Glutamatergic neuron (in vitro differentiated cells): Measurements from ENCODE around the gene PELI2. TPM values are rescaled to one million over a fixed set of nuclear protein-coding genes. Genes with fewer than 3 reads are reported as not detected.

ENCODE experiments used
- DNase-seq: peaks from one replicate; pipeline ENCODE4 v3.0.0; 2022
- H3K27ac Mint-ChIP-seq: one replicate; pipeline ENCODE4 v1.8.0; 2020; ENCODE audit warnings: mild to moderate bottlenecking, mixed read lengths, inconsistent platforms; ENCODE audit not compliant: unreplicated experiment
- H3K27me3 Mint-ChIP-seq: one replicate; pipeline ENCODE4 v1.8.0; 2020; ENCODE audit warnings: mild to moderate bottlenecking, moderate library complexity, mixed read lengths, inconsistent platforms; ENCODE audit not compliant: unreplicated experiment
- H3K36me3 Mint-ChIP-seq: one replicate; pipeline ENCODE4 v1.8.0; 2020; ENCODE audit warnings: mild to moderate bottlenecking, mixed read lengths, inconsistent platforms; ENCODE audit not compliant: unreplicated experiment
- H3K4me1 Mint-ChIP-seq: one replicate; pipeline ENCODE4 v1.8.0; 2020; ENCODE audit warnings: mild to moderate bottlenecking, low read depth, mixed read lengths, inconsistent platforms; ENCODE audit not compliant: unreplicated experiment
- H3K4me3 Mint-ChIP-seq: one replicate; pipeline ENCODE4 v1.8.0; 2020; ENCODE audit warnings: mild to moderate bottlenecking, mixed read lengths, inconsistent platforms; ENCODE audit not compliant: unreplicated experiment
- H3K9me3 Mint-ChIP-seq: one replicate; pipeline ENCODE4 v1.8.0; 2020; ENCODE audit warnings: mild to moderate bottlenecking, moderate library complexity, mixed read lengths, inconsistent platforms; ENCODE audit not compliant: unreplicated experiment
- total RNA-seq: library from RNA; stranded (reverse); fragmentation: NEBNext Ultra II Directional; extraction: Animal tissue kit (Norgen Biotek cat#: 25700); gene quantifications from one replicate; pipeline ENCODE4 v1.2.1, GENCODE V29; 2021; ENCODE audit not compliant: unreplicated experiment
- TF ChIP-seq, protein P1 (sequence below): fragments of 200-600 bp; sonication (generic); IDR thresholded peaks from one replicate; pipeline ENCODE4 v1.5.0; 2021; ENCODE audit not compliant: partially characterized antibody, unreplicated experiment

Gene PELI2
- total RNA-seq, 1 donor from 2014 or later = 158 TPM

- H3K9me3 Mint-ChIP-seq = peaks cover 6% of the 10 kb centered on the region
- no peak overlapping the region for H3K4me3 Mint-ChIP-seq
- H3K36me3 Mint-ChIP-seq = no peaks in the 10 kb centered on the region
- TF ChIP-seq, protein P1, sequence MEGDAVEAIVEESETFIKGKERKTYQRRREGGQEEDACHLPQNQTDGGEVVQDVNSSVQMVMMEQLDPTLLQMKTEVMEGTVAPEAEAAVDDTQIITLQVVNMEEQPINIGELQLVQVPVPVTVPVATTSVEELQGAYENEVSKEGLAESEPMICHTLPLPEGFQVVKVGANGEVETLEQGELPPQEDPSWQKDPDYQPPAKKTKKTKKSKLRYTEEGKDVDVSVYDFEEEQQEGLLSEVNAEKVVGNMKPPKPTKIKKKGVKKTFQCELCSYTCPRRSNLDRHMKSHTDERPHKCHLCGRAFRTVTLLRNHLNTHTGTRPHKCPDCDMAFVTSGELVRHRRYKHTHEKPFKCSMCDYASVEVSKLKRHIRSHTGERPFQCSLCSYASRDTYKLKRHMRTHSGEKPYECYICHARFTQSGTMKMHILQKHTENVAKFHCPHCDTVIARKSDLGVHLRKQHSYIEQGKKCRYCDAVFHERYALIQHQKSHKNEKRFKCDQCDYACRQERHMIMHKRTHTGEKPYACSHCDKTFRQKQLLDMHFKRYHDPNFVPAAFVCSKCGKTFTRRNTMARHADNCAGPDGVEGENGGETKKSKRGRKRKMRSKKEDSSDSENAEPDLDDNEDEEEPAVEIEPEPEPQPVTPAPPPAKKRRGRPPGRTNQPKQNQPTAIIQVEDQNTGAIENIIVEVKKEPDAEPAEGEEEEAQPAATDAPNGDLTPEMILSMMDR = no peak
- H3K4me1 Mint-ChIP-seq = peaks cover 69% of the 10 kb centered on the region
- no peak overlapping the region for H3K27ac Mint-ChIP-seq
- H3K27me3 Mint-ChIP-seq = peaks cover 6% of the 10 kb centered on the region
- no peak for DNase-seq
Observed at GRCh38 chr14:56149995-56150394, 31.8 kb downstream of the PELI2 start.

DNA sequence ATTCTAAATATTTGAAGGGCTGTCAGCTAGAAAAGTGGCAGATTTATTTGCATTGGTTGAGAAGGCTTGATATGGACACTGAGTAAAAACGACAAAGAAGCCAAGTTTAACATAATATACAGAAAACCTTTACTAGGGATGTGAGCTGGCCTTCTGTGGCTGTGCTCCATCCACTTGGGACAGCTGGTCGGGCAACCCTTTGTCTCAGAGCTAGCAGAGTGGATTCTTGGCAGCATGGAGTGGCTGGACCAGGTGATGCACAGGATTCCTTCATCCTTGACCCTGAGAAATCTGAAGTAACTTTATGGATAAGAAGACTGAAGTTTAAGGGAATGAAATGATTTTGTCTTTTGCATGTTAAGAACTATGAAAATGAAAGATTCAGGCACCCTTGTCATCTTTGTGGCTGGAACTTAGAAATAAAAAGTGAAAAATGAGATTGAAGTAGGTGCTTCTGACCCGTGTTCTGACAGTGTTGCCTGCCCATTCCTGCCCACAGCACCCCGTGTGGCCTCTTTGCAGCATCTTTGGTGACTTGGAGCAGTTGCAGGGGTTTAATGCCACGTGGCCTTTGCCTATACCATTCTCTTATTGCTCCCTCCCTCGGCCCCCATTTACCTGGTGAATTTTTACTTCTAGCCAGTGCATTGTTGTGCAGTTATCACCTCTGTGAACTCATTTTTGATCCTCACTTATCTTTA, 32.6 kb downstream of the PELI2 start:
- Mint-ChIP-seq H3K9me3 (peaks cover 4% of the 10 kb centered on the region), H3K4me3 (peak overlapping the region; percentile 50), H3K27ac (peak overlapping the region; percentile 19), H3K27me3 (peaks cover 2% of the 10 kb centered on the region), H3K36me3 (no peaks in the 10 kb centered on the region), H3K4me1 (peaks cover 65% of the 10 kb centered on the region)
- TF ChIP-seq, protein P1 = no peak
- DNase-seq = no peak

DNA sequence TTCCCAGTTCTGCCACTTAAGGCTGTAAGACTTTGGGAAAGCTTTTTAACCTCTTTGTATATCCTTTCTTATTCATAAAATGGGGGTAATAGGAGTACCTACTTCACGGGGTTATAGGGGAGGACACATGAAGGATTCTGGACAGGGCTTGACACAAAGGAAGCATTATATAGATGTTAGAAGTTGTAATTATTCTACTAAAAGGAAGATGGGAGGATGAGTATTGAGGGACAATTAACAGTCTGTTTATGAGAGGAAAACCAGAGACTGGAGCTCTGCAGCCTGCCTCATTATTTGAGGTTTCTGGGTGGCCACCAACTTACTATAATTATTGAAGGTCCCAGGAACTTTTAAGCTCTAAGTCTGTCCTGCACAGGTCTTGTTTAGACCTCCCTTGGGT, 34.0 kb downstream of the PELI2 start:
- H3K27me3 Mint-ChIP-seq = peaks cover 2% of the 10 kb centered on the region
- peaks cover 4% of the 10 kb centered on the region for H3K9me3 Mint-ChIP-seq
- no peak overlapping the region for H3K4me3 Mint-ChIP-seq
- DNase-seq = no peak
- peaks cover 63% of the 10 kb centered on the region for H3K4me1 Mint-ChIP-seq
- no peak overlapping the region for H3K27ac Mint-ChIP-seq
- TF ChIP-seq, protein P1 = no peak
- H3K36me3 Mint-ChIP-seq = no peaks in the 10 kb centered on the region

GRCh38 chr14:56153267-56153666, 35.1 kb downstream of the PELI2 start:
- H3K27me3 Mint-ChIP-seq = peaks cover 2% of the 10 kb centered on the region
- H3K36me3 Mint-ChIP-seq = no peaks in the 10 kb centered on the region
- no peak for DNase-seq
- TF ChIP-seq, protein P1 = no peak
- H3K27ac Mint-ChIP-seq = peak overlapping the region; percentile 14
- no peak overlapping the region for H3K4me3 Mint-ChIP-seq
- peaks cover 55% of the 10 kb centered on the region for H3K4me1 Mint-ChIP-seq
- H3K9me3 Mint-ChIP-seq = peaks cover 4% of the 10 kb centered on the region

DNA sequence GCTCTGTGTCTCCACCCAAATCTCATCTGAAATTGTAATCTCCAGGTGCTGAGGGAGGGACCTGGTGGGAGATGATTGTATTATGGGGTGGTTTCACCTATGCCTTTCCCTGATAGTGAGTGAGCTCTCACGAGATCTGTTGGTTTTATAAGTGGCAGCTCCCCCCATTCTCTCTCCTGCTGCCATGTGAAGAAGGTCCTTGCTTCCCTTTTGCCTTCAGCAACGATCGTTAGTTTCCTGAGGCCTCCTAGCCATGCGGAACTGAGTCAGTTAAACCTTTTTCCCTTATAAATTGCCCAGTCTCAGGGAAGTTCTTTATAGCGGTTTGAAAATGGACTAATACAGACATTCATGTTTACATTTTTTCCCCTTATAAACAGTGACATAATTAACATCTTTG, 36.1 kb downstream of the PELI2 start:
- Mint-ChIP-seq H3K9me3 (peaks cover 4% of the 10 kb centered on the region), H3K27me3 (peaks cover 1% of the 10 kb centered on the region), H3K36me3 (no peaks in the 10 kb centered on the region), H3K4me3 (peak overlapping the region; percentile 25), H3K27ac (peak overlapping the region; percentile 78), H3K4me1 (peaks cover 50% of the 10 kb centered on the region)
- TF ChIP-seq, protein P1 = no peak
- no peak for DNase-seq
